ENCODE results near the gene ARF3. TPM values are rescaled to one million over a fixed set of nuclear protein-coding genes. Genes with fewer than 3 reads are reported as not detected.

The ARF3 gene
- total and polyA plus RNA-seq, 2 donors (not counting 1 experiment from before 2014, with no cell fraction given): 31.7 to 77.5 TPM

GRCh38 chr12:48990552-48990951 lies 33.3 kb upstream of the ARF3 start:
- no peak overlapping the region for H3K4me3 Mint-ChIP-seq
- Histone ChIP-seq H3K27me3 (replicated peaks in 1 of 4; ENCODE audit: control extremely low read depth in 1 of 4, control insufficient read depth in 3 of 4, insufficient read depth in 4 of 4, low read length in 3 of 4) (peaks cover 0 to 70% (median 34%) of the 10 kb centered on the region in 4 experiments), H4K20me1 (ENCODE audit: control insufficient read depth, insufficient read depth, low read length, poor library complexity, severe bottlenecking) (no peaks in the 10 kb centered on the region), H3K79me2 (ENCODE audit: control insufficient read depth, insufficient read depth, low read length) (no peaks in the 10 kb centered on the region), H3K4me3 (ENCODE audit: control extremely low read depth in 1 of 5, extremely low read depth in 1 of 5, insufficient read depth in 1 of 5, low read depth in 2 of 5, low read length in 4 of 5) (no peak overlapping the region), H3K27ac (ENCODE audit: low read length in 2 of 2) (no peak overlapping the region), H3K36me3 (replicated peaks in 1 of 2; ENCODE audit: control extremely low read depth in 1 of 2, control insufficient read depth in 1 of 2, extremely low read depth in 1 of 2, insufficient read depth in 2 of 2, low read length in 1 of 2) (no peaks in the 10 kb centered on the region), H3K9me3 (ENCODE audit: control extremely low read depth in 1 of 3, control insufficient read depth in 2 of 3, insufficient read depth in 1 of 3, low read length in 2 of 3) (no peaks in the 10 kb centered on the region), H3K4me2 (replicated peaks; ENCODE audit: low read depth, low read length, poor library complexity, severe bottlenecking) (no peak overlapping the region), H2AFZ (ENCODE audit: insufficient read depth, low read depth, low read length, poor library complexity, severe bottlenecking) (no peak overlapping the region), H3K4me1 (ENCODE audit: control insufficient read depth in 2 of 2, insufficient read depth in 2 of 2, low read length in 2 of 2) (peaks cover 7 to 13% of the 10 kb centered on the region in 2 donors), H3K9ac (ENCODE audit: low read length) (no peak overlapping the region)
- CTCF ChIA-PET: interaction anchor here (0.8 to 1.8 kb wide), 4 partner anchors 13 to 555 kb away, joined by 3 to 4 read pairs (median 4); partner anchors contain the start of genes FKBP11 and WNT1
- peaks cover 56% of the 10 kb centered on the region for H3K27me3 Mint-ChIP-seq
- ATAC-seq (ENCODE audit: low read depth) (no peak), DNase-seq (no peak)
- intact Hi-C loops (cut with micrococcal nuclease): no loop called here
- POLR2A ChIA-PET: no interaction called here
- no peak overlapping the region for H3K27ac Mint-ChIP-seq
- no peak for TF ChIP-seq EZH2 (IDR thresholded peaks at IDR 0.05; ENCODE audit: borderline replicate concordance, insufficient read depth, low read depth, low read length, poor library complexity, severe bottlenecking)
- TF ChIP-seq, protein P1, sequence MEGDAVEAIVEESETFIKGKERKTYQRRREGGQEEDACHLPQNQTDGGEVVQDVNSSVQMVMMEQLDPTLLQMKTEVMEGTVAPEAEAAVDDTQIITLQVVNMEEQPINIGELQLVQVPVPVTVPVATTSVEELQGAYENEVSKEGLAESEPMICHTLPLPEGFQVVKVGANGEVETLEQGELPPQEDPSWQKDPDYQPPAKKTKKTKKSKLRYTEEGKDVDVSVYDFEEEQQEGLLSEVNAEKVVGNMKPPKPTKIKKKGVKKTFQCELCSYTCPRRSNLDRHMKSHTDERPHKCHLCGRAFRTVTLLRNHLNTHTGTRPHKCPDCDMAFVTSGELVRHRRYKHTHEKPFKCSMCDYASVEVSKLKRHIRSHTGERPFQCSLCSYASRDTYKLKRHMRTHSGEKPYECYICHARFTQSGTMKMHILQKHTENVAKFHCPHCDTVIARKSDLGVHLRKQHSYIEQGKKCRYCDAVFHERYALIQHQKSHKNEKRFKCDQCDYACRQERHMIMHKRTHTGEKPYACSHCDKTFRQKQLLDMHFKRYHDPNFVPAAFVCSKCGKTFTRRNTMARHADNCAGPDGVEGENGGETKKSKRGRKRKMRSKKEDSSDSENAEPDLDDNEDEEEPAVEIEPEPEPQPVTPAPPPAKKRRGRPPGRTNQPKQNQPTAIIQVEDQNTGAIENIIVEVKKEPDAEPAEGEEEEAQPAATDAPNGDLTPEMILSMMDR (IDR thresholded peaks at IDR 0.05): no peak
- peaks cover 13% of the 10 kb centered on the region for H3K4me1 Mint-ChIP-seq
- H3K9me3 Mint-ChIP-seq (ENCODE audit: insufficient read depth): no peaks in the 10 kb centered on the region

DNA sequence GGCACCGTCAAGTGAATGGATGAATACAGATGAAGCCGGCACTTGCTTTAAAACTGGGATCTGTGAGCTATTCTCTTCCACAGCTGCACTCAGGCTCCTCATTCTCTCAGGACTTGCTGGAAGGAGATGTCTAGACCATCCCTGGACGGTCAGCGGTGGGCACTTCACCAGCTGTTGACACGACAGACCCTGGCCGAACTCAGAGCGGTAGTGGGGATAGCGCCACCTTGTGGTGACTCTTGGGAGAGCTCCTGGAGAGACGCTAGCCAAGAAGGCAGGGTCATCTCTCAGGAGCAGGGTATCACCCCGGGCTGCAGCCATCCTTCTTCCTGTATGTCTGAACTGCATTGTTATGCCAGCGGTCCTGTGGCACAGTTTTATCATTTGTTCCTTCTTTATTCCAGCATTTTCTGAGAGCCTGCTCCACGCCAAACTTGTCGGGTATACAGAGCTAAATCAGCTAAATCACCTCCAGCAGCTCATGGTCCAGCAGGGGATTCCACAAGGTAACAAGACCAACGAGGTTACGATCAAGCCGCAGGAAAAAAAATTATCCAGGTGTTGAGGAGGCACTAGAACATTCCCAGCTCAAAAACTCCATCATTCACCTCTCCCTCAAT lies 30.9 kb upstream of the ARF3 start:
- 34% methylated on average over 16 of the region's 16 CpGs for WGBS (ENCODE audit: insufficient coverage)
- POLR2A ChIA-PET: interaction anchor here (1.0 kb wide), 1 partner anchor 63 kb away, joined by 3 read pairs; no protein-coding TSS in a partner anchor

More for the DNA sequence above, 30.9 kb upstream of the ARF3 start:
- Mint-ChIP-seq H3K9me3 (ENCODE audit: insufficient read depth) (no peaks in the 10 kb centered on the region), H3K4me3 (no peak overlapping the region), H3K4me1 (peaks cover 6% of the 10 kb centered on the region), H3K27me3 (peaks cover 48% of the 10 kb centered on the region), H3K27ac (no peak overlapping the region)
- Histone ChIP-seq H3K27ac (ENCODE audit: low read length in 2 of 2) (no peak overlapping the region), H2AFZ (ENCODE audit: insufficient read depth, low read depth, low read length, poor library complexity, severe bottlenecking) (no peak overlapping the region), H4K20me1 (ENCODE audit: control insufficient read depth, insufficient read depth, low read length, poor library complexity, severe bottlenecking) (no peaks in the 10 kb centered on the region), H3K4me3 (ENCODE audit: control extremely low read depth in 1 of 5, extremely low read depth in 1 of 5, insufficient read depth in 1 of 5, low read depth in 2 of 5, low read length in 4 of 5) (no peak overlapping the region), H3K9ac (ENCODE audit: low read length) (no peak overlapping the region), H3K9me3 (ENCODE audit: control extremely low read depth in 1 of 3, control insufficient read depth in 2 of 3, insufficient read depth in 1 of 3, low read length in 2 of 3) (no peaks in the 10 kb centered on the region), H3K4me2 (replicated peaks; ENCODE audit: low read depth, low read length, poor library complexity, severe bottlenecking) (no peak overlapping the region), H3K27me3 (replicated peaks in 1 of 4; ENCODE audit: control extremely low read depth in 1 of 4, control insufficient read depth in 3 of 4, insufficient read depth in 4 of 4, low read length in 3 of 4) (peaks cover 0 to 51% (median 22%) of the 10 kb centered on the region in 4 experiments), H3K79me2 (ENCODE audit: control insufficient read depth, insufficient read depth, low read length) (no peaks in the 10 kb centered on the region), H3K36me3 (replicated peaks in 1 of 2; ENCODE audit: control extremely low read depth in 1 of 2, control insufficient read depth in 1 of 2, extremely low read depth in 1 of 2, insufficient read depth in 2 of 2, low read length in 1 of 2) (no peaks in the 10 kb centered on the region), H3K4me1 (ENCODE audit: control insufficient read depth in 2 of 2, insufficient read depth in 2 of 2, low read length in 2 of 2) (peaks cover 0 to 5% of the 10 kb centered on the region in 2 donors)
- CTCF ChIA-PET: interaction anchor here (0.6 to 2.3 kb wide), 44 partner anchors 9 to 156 kb away, joined by 3 to 45 read pairs (median 4); partner anchors contain the start of genes ARF3, DDX23, FKBP11 and WNT1
- intact Hi-C loops (cut with micrococcal nuclease): loop anchor here (1.0 kb wide), 1 partner anchor 64 kb away; no protein-coding TSS in a partner anchor
- peak; percentile 76 for DNase-seq
- TF ChIP-seq, protein P1 (IDR thresholded peaks at IDR 0.05): peak; percentile 84
- TF ChIP-seq EZH2 (IDR thresholded peaks at IDR 0.05; ENCODE audit: borderline replicate concordance, insufficient read depth, low read depth, low read length, poor library complexity, severe bottlenecking): no peak
- peak; percentile 71 for ATAC-seq (ENCODE audit: low read depth)
